ENCODE results near the gene KIAA1671.

- TF ChIP-seq CTCF (IDR thresholded peaks at IDR 0.05) (no peak), EZH2 (IDR thresholded peaks at IDR 0.05; ENCODE audit: borderline replicate concordance, insufficient read depth, low read depth, low read length, poor library complexity, severe bottlenecking) (no peak)
Measured at GRCh38 chr22:25208743-25209505, 256.4 kb downstream of the KIAA1671 start.
